Esophagus squamous epithelium (tissue), 5 donors: ENCODE measurements around the gene ZFHX3. TPM values are rescaled to one million over a fixed set of nuclear protein-coding genes. Genes with fewer than 3 reads are reported as not detected.

Source experiments
- DNase-seq: peaks from one replicate; lab custom pipeline; 2025; lab: John Stamatoyannopoulos, UW
- H3K27ac ChIP-seq, 4 donors: fragments of 200-600 bp; sonication (generic); one replicate each; pipeline ENCODE4 v1.5.1; 2016 to 2019; ENCODE audit warnings: mild to moderate bottlenecking in 1 of 4
- H3K27me3 ChIP-seq, 4 donors: fragments of 200-600 bp; sonication (generic); 1 replicate in 3 of 4; 2 replicates in 1 of 4; pipeline versions ENCODE4 v1.5.1 to v1.6.0; 2017 to 2021; ENCODE audit warnings: antibody characterized with exemption in 1 of 4
- H3K36me3 ChIP-seq, 3 donors: fragments of 200-600 bp; sonication (generic); one replicate each; pipeline ENCODE4 v1.5.1; 2016 to 2019
- H3K4me1 ChIP-seq, 3 donors: fragments of 200-600 bp; sonication (generic); one replicate each; pipeline ENCODE4 v1.5.1; 2017 to 2019
- H3K4me3 ChIP-seq, 4 donors: fragments of 200-600 bp; sonication (generic); 1 replicate in 3 of 4; 2 replicates in 1 of 4; pipeline ENCODE4 v1.5.1; 2016 to 2019; ENCODE audit warnings: mild to moderate bottlenecking in 2 of 4, moderate library complexity in 1 of 4
- H3K9me3 ChIP-seq, 3 donors: fragments of 200-600 bp; sonication (generic); one replicate each; pipeline ENCODE4 v1.5.1; 2016 to 2019
- CTCF ChIP-seq, 6 experiments: fragments of 450-650 bp in 4 of 6; fragments of 200-600 bp in 2 of 6; sonication (generic) in 2 of 6; IDR thresholded peaks; one replicate each; pipeline ENCODE4 v1.5.1; 2016 to 2019; ENCODE audit warnings: antibody characterized with exemption in 6 of 6, mild to moderate bottlenecking in 4 of 6, moderate library complexity in 4 of 6
- POLR2A ChIP-seq, 4 donors: fragments of 450-650 bp; IDR thresholded peaks; one replicate each; pipeline ENCODE4 v1.6.1; 2017; ENCODE audit warnings: antibody characterized with exemption in 4 of 4, mild to moderate bottlenecking in 4 of 4, moderate library complexity in 3 of 4
- WGBS, 2 donors: methylation state at CpG; one replicate each; pipeline ENCODE4 v1.1.5; 2018; 5-methylcytosine and 5-hydroxymethylcytosine counted together
- intact Hi-C: fragments of 100-400 bp; cut with DNase I; formaldehyde crosslinking; loops from one replicate; pipeline ENCODE4 v1.15.0; 2022
- total RNA-seq, 4 donors: library from RNA; depleted of rRNA; stranded (reverse); fragments of >200 nt; gene quantifications; one replicate each; pipeline ENCODE4 v1.1.0, GENCODE V29; 2016
- donor health status: DM: yes; HTN: yes; CAD: no.

The ZFHX3 gene
- total RNA-seq, 4 donors from 2014 or later: 3.5 to 12.8 (median 4.5) TPM

- no peaks in the 10 kb centered on the region for H3K27me3 ChIP-seq
- WGBS, 2 donors: 30 to 37% methylated on average over 6 of the region's 6 CpGs
- H3K4me1 ChIP-seq: peaks cover 11 to 84% (median 26%) of the 10 kb centered on the region in 3 donors
- H3K9me3 ChIP-seq: no peaks in the 10 kb centered on the region
- no peaks in the 10 kb centered on the region for H3K36me3 ChIP-seq
- H3K27ac ChIP-seq: peak overlapping the region in 3 of 4 donors; percentile 8 to 96 (median 60)
- H3K4me3 ChIP-seq: no peak overlapping the region
- no peak for TF ChIP-seq CTCF (IDR thresholded peaks at IDR 0.05)
- TF ChIP-seq POLR2A (IDR thresholded peaks at IDR 0.05): no peak
- no peak for DNase-seq
- intact Hi-C loops: loop anchor here (10.0 kb wide), 1 partner anchor 209 kb away; no protein-coding TSS in a partner anchor
These were observed 4.0 kb downstream of the ZFHX3 start for GRCh38 chr16:73043828-73044467.

- intact Hi-C loops: loop anchor here (10.0 kb wide), 1 partner anchor 208 kb away; no protein-coding TSS in a partner anchor
These were observed 5.1 kb downstream of the ZFHX3 start for GRCh38 chr16:73042807-73043206.

GRCh38 chr16:73041676-73042075 lies 6.3 kb downstream of the ZFHX3 start:
- no peak overlapping the region for H3K4me3 ChIP-seq
- WGBS, 2 donors: 84 to 89% methylated on average over 4 of the region's 4 CpGs
- H3K27me3 ChIP-seq: no peaks in the 10 kb centered on the region
- intact Hi-C loops: loop anchor here (10.0 kb wide), 1 partner anchor 207 kb away; no protein-coding TSS in a partner anchor
- no peaks in the 10 kb centered on the region for H3K9me3 ChIP-seq
- peaks cover 5 to 80% (median 19%) of the 10 kb centered on the region in 3 donors for H3K4me1 ChIP-seq
- no peak overlapping the region for H3K27ac ChIP-seq
- TF ChIP-seq POLR2A (IDR thresholded peaks at IDR 0.05) (no peak), CTCF (IDR thresholded peaks at IDR 0.05) (no peak)
- DNase-seq: no peak
- H3K36me3 ChIP-seq: no peaks in the 10 kb centered on the region

More at GRCh38 chr16:73042807-73043206, 5.1 kb downstream of the ZFHX3 start:
- no peak for DNase-seq
- TF ChIP-seq POLR2A (IDR thresholded peaks at IDR 0.05): no peak
- no peak for TF ChIP-seq CTCF (IDR thresholded peaks at IDR 0.05)
- Histone ChIP-seq H3K27me3 (no peaks in the 10 kb centered on the region), H3K4me1 (peaks cover 3 to 80% (median 22%) of the 10 kb centered on the region in 3 donors), H3K9me3 (no peaks in the 10 kb centered on the region), H3K36me3 (no peaks in the 10 kb centered on the region), H3K27ac (peak overlapping the region in 2 of 4 donors; percentile 34 to 96), H3K4me3 (no peak overlapping the region)
- WGBS, 2 donors: 60 to 87% methylated on average over 1 to 3 of the region's 4 CpGs

GRCh38 chr16:73040735-73041402 lies 7.1 kb downstream of the ZFHX3 start:
- intact Hi-C loops: loop anchor here (10.0 kb wide), 1 partner anchor 206 kb away; no protein-coding TSS in a partner anchor
- Histone ChIP-seq H3K27me3 (no peaks in the 10 kb centered on the region), H3K4me3 (no peak overlapping the region), H3K27ac (no peak overlapping the region), H3K36me3 (no peaks in the 10 kb centered on the region), H3K9me3 (no peaks in the 10 kb centered on the region), H3K4me1 (peaks cover 13 to 80% (median 26%) of the 10 kb centered on the region in 3 donors)
- 86 to 88% methylated on average over 4 to 6 of the region's 6 CpGs for WGBS, 2 donors
- DNase-seq: no peak
- TF ChIP-seq POLR2A (IDR thresholded peaks at IDR 0.05) (no peak), CTCF (IDR thresholded peaks at IDR 0.05) (no peak)

- DNase-seq: no peak
- intact Hi-C loops: loop anchor here (10.0 kb wide), 1 partner anchor 205 kb away; no protein-coding TSS in a partner anchor
- Histone ChIP-seq H3K9me3 (no peaks in the 10 kb centered on the region), H3K4me1 (peaks cover 14 to 79% (median 26%) of the 10 kb centered on the region in 3 donors), H3K27ac (no peak overlapping the region), H3K36me3 (no peaks in the 10 kb centered on the region), H3K4me3 (no peak overlapping the region), H3K27me3 (no peaks in the 10 kb centered on the region)
- 46 to 70% methylated on average over 4 to 6 of the region's 6 CpGs for WGBS, 2 donors
- TF ChIP-seq POLR2A (IDR thresholded peaks at IDR 0.05) (no peak), CTCF (IDR thresholded peaks at IDR 0.05) (no peak)
These were observed 7.8 kb downstream of the ZFHX3 start for GRCh38 chr16:73040136-73040535.
